ENCODE measurements around the gene SMIM13.

Gene SMIM13

DNA sequence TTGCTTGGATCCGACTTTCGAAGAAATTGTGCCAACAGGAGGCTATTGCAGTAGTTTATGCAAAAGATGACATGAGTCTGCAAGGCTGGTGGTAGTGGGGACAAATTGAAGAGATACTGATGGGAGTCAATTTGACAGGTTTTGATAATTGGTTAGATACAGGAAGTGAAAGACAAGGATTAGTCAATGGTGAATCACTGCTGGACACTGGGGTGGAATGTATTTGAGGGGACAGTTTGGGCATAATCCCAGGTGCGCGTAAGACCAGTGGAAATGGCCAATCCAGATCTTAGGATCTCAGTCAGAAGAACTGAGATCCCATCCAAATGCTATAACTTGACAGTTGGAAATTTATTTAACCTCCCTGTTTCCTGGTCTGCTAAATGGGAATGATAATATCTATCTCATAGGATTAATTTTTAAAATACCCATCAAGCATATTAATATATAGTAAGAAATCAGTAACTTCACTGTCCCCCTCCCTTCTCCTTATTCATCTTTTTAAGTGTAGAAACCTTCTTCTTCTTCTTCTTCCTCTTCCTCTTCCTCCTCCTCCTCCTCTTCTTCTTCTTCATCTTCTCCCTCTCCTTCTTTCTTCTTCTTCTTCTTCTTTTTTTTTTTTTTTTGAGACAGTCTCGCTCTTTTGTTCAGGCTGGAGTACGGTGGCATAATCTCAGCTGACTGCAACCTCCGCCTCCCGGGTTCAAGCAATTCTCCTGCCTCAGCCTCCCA, 48.8 kb downstream of the SMIM13 start:
- intact Hi-C loops (cut with DNase I), result loop anchor here (5.0 kb wide), 1 partner anchor 355 kb away; no protein-coding TSS in a partner anchor
- no peak for DNase-seq

DNA sequence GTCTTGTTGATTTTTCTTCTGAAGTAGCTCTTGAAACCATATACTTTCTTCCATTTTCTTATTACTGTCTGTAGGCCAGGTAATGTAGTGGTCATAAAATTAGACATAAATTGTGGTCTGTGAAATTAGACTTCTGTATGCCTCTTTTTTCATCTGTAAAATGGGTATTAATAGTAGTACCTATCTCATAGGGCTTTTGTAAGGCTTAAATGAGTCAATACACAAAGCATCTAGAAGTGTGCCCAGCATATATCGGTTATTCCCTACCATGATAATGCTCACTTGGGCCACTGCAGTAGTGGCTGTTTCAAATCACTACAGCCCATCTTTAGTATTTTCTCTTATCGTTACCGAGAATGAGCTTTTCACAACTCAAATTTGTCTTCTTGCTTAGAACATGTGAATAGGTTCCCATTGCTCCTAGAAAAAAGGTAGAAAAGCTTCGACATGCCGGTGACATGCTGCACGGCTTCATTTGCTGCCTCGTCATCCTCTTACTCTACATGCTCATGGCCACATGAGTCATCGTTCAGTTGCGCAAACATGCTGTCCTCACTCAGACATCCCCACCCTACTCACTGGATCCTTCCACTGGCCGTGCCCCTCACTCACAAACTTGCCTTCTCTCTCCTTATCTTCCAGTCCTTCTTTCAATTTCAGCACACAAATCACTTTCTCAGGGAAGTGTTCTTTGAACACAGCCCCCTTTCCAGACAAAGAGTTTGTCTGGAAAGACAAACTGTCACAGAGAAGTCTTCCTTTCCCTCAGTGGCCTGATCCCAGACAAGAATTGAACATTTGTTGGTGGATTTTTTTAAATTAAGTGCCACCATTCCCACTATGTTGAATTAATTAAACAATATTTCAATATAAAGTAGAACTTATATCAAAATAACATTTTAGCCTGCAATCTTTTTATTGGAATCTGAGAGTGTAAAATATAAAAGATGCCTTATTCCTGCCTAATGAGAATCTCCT, 50.0 kb downstream of the SMIM13 start:
- peak in 8 of 42 donors; percentile 13 to 67 (median 20) for DNase-seq

DNA sequence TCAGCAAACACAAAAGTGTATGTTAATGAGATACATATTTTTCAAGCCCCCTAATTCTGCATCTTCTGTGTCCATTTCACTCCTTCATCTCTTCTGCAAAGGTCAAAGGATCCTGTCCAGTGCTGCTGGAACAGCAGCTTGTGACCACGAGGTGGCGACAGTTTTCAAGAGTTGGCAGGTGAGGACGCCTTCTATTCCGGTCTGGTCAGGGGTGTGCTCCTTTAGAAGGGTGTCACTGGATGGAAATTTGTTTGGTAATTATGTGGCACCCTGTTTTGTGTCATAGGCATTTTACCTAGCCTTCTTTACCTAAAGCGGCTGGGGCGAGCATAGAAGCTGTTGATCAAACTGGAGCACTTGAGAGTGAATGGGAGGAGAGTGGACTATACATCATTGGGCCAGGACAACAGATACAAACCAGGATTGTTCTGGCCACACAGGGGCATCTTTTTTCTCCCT, 50.8 kb downstream of the SMIM13 start:
- intact Hi-C loops (cut with DNase I), result loop anchor here (5.0 kb wide), 1 partner anchor 353 kb away; no protein-coding TSS in a partner anchor
- DNase-seq, result peak; percentile 46 to 94 (median 82)

More for the DNA sequence above, 50.0 kb downstream of the SMIM13 start:
- intact Hi-C loops (cut with DNase I), result loop anchor here (5.0 kb wide), 1 partner anchor 354 kb away; no protein-coding TSS in a partner anchor

DNA sequence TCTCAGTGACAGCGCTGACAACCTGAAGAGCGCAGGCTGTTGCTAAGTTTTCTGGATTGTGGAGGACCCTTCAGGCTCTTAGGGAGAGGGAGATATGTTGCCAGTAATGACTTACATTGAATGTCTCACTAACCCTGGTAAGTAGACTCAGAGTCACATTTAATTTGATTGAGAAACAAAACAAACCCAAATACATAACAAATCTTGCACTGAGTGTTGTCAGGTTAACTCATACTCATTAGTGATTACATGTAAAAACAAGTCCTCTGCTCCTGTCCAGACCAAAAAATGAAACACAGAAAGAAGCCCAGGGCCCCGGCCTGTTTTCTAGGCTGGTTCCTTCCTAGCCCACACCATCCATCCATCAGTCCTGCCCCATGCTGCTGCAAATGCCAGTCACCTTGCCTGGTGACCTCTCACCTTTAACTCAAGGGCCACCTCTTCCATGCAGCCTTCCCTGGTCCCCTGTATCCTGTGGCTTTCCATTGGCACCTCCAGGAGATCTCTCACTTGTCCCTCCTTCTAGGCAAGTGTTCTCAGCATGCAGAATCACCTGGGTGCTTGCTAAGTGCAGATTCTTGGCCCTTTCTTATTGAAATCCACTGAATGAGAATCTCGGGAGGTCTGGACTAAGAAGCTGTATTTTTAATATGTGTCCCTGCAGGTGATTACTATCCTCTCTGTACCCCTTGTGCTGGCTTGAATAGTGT, 52.6 kb downstream of the SMIM13 start:
- intact Hi-C loops (cut with DNase I), result no loop called here
- DNase-seq, result no peak

DNA sequence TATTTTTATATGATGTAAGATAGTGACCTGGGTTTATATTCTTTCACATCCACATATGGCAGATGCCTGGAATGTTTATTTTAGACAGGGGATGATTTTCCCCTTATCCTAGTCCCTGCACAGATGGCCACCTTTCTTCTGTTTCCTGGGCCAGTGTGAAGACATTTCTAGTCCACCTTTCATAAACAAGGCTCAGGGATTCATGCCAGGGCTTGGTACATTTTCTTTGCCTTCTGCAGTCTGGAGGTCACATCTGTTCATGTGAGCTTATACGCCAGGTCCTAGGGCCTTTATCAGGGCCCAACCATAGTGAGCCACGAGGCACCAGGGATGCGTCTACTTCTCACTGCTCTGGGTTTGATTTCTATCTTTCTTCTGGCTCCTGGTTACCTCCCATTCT, 55.9 kb downstream of the SMIM13 start:
- no peak for DNase-seq
- intact Hi-C loops (cut with DNase I), result no loop called here

DNA sequence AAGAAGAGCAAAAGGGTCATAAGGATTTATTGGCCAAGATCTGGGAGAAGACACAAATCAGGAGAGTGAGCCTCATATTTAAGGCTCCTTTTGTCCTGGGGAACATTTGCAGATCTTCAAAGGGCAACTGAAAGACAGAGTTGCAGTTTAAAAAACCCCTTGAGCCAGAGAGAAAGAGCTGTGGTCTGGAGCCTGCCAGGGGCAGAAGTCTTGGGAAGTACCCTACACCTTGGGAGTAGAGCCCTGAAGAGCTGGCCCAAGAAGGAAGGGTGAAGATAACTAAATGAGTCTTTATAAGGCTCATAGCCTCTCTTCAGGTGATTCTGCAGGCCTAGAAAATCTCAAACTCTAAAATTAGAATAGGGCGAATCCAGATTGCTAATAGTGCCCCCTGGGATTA, 57.9 kb downstream of the SMIM13 start:
- intact Hi-C loops (cut with DNase I), result no loop called here
- DNase-seq, result no peak

DNA sequence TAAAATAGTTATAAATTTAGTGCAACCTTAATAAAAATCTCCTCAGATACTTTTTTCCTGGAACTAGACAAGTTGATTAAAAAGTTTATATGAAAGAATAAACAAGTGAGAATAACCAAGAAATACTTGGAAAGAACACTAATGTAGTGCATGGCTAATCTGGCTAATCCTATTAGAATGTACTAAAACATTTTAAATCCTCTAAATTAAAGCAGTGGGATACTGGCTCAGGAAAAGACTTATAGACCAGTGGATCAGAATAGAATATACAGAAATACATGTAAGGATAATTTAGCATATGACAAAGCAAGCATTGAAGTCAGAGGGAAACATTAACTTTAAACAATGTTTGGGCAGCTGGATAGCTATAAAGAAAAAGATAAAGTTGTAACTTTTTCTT, 58.9 kb downstream of the SMIM13 start:
- intact Hi-C loops (cut with DNase I), result no loop called here
- DNase-seq, result no peak

DNA sequence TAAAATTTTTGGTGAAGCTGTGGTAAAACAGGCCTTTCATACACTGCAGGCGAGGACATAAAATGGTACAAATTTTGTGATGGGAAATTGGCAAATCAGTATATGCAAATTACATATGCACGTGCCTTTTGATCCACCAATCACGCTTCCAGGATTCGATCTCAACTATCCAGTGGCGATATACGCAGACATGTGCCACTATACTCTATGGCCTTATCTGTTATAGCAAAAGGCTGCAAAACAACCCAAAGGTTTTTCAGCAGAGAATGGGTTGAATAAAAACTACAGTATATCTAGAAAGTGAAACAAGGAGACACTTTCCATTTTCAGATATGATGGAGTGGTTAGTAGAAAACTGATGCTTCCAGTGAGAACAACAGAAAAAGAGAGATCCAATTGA, 59.8 kb downstream of the SMIM13 start:
- intact Hi-C loops (cut with DNase I), result no loop called here

DNA sequence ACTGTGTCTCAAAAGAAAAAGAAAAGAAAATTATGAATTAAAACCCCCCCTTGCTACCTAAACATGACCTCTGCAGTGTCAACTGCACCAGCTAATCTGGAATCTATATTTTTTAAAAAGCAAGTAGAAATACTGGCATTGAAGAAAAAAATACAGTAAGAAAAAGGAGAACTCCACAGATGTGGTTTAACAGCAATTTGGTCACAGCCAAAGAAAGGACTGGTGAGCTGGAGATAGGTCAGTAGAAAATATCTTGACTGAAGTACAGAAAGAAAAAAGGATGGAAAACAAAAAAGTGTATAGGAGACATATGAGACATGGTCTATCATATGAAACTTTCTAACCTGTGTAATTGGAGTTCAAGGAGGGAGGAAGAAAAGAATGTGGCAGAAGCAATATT, 62.0 kb downstream of the SMIM13 start:
- no peak for DNase-seq
- intact Hi-C loops (cut with DNase I), result no loop called here

More for the DNA sequence above, 59.8 kb downstream of the SMIM13 start:
- no peak for DNase-seq

DNA sequence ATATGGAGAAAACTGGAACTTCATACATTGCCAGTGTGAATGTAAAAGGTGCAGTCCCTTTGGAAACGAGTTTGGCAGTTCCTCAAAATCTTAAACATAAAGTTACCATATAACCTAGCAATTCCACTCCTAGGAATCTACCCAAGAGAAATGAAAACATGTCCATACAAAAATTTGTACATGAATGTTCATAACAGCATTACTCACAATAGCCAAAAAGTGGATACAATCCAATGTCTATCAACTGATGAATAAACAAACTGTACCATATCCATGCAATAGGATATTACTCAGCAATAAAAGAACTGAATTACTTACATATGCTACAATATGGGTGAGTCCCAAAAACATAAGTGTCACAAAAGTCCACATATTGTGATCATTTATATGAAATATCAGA, 66.6 kb downstream of the SMIM13 start:
- intact Hi-C loops (cut with DNase I), result no loop called here
- no peak for DNase-seq

DNA sequence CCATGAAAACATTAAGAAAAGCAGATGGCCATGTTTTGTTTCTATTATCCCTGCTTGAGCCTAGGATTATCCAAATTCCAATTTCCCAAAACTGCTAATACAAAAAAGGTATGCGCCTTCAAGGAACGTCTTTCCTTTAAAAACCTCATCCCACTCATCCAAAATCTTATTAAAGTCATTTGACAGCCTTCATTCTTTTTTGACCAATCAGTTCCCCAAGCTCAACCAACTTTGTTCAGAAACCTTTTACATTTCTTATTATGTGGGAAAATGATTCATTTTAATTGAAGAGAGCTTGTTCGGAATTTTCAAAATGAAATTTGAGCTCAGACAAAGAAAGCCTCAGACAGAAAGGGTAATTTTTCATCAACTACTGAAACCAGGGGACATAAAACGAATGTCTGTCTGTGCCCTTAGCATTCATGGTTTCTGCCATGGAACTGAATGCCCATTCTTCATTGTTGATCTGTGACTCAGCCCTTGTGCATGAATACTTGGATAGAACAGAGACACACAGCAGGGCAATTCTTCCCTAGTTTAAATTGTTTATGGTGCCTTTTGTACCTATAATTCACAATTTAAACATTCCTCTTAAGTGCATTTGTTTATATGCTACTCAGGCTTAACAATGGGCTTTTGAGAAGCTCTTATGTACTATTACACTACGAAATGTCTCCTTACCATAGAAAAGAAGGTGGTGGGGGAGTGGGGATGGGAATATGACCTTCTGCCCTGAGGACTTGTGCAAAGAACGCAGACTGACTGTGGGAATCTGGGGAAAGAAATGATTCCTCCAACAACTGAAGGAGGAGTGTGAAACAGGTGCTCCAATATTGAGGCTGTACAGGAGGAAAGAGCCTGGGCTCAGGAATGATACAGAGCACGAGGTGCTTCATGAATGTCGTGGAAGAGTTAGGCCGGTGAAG, 67.7 kb downstream of the SMIM13 start:
- peak in 18 of 42 donors; percentile 17 to 81 (median 48) for DNase-seq
- intact Hi-C loops (cut with DNase I), result no loop called here

DNA sequence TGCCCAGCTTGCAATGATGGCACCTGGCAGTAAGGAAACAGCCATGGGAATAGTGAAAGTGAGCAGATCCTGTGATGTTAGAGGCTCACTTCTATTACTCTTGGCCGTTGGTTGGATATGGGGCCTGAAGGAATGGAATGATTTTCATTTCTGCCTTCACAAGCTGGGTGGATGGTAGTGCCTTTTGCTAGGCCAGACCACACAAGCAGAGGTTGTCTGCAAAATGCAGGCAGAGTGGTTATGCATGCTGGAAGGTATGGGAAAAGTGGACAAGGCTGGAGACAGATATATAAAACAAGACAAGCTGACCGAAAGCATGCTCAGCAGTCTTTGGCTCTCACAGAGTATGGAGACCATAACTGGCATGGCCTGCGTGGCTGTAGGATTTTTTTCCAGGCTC, 68.6 kb downstream of the SMIM13 start:
- intact Hi-C loops (cut with DNase I), result no loop called here
- no peak for DNase-seq

DNA sequence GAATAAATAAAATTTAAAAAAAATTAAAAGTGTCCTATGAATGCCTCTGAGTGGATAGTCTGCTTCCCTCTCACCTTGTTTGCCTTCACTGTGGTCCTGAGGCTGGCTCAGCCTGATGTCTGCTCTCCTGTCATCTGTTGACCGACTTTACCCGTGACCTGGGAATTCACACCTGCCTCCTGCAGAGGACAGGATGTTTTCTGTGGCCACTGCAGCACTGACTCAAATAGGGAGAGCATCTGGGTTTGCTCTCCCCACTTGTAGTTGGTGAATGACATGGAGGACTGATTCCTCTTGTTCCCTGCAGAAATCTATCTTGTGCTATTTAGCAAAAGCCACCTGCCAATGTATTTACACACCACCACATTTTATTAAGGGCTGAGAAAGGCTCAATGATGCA, 70.3 kb downstream of the SMIM13 start:
- intact Hi-C loops (cut with DNase I), result no loop called here
- no peak for DNase-seq

DNA sequence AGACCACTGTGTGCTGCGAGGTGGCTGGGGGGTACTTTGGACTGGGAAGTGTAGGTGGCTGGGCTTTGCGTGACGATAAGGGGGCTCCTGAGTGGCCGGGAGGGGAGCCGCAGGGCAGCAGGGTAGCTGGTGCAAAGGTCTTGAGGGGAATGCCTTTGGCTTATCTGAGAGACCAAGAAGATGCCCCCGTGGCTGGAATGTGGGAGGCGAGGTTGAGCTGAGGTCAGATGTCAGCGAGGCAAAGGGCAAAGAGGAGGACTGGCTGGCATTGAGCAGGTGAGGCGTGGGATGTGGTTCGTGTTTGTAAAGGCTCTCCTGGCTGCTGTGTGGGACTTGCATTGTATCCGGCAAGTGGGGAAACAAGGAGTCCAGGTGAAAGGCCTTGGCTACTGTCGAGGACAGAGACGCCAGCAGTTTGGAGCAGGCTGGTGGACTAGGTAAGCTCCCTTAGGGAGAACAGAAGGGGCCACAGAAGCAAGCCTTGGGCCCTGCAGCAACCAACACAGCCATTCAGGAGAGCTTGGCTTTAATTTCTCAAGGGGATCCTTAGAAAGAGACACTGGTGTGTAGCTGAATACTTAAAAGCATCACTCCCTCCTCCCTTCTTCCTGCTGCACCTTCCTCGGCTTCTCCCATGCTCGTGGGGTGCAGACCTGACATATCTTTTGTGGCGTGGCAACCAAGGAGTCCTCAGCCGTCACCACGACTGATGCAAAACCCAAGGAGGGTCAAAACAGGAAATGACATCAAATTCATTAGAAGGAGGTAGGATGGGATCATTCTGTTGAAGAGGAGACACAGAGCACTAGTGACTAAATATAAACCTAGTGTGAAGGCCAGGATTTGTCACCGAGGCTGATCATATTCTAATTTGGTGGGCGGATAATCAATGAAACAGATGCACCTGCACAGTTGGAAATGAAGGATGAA, 71.3 kb downstream of the SMIM13 start:
- intact Hi-C loops (cut with DNase I), result no loop called here
- DNase-seq, result no peak

DNA sequence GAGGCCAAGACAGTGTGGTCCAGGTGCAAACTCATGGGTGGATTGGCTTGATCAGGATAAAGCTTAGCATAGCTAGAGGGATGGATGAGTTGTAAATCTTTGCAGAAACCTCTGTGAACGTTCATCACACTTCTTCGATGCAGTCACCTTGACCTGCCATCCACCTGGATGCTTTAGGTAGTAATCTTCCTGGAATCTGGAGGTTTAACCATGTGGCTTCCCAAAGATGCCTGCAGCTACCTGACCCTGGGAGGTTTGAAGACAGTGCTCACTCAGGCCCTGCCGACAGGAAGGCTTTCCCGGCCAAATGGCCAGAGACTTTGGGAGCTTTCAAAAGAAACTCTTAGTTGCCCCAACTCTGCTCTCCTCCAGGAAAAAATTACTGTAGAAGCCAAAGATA, 73.3 kb downstream of the SMIM13 start:
- no peak for DNase-seq
- intact Hi-C loops (cut with DNase I), result no loop called here

DNA sequence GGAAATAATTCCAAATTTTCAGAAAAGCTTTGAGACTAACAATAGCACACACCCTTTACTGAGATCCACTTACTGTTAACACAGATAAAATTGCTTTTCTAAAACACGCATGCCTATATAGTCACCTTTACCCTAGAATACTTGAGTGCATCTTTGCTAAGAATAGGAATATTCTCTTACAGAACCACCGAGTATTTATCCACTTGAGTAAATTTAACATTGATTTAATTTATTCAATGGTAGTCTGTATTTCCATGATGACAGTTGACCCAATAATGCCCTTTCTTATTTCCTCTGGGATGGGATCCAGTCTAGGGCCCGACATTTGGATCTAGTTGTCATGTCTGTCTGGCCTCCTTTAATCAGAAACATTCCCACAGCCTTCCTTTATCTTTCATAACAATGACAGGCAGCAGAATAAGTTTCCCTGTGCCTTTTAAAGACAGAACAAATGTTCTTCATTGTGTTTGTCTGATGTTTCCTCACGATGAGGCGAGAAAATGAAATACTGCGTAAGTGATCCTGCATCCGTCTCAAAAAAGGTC, 74.5 kb downstream of the SMIM13 start:
- no peak for DNase-seq
- intact Hi-C loops (cut with DNase I), result no loop called here

DNA sequence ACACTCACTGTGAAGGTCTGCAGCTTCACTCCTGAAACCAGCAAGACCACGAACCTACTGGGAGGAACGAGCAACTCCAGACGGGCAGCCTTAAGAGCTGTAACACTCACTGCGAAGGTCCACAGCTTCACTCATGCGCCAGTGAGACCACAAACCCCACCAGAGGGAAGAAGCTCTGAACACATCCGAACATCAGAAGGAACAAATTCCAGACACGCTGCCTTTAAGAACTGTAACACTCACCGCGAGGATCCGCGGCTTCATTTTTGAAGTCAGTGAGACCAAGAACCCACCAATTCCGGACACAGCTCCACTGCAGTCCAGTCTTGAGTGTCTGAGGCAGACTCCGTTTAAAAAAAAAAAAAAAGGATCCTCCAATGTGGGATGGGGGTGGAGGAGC, 78.3 kb downstream of the SMIM13 start:
- intact Hi-C loops (cut with DNase I), result no loop called here
- no peak for DNase-seq

Data from head of caudate nucleus (tissue), 42 donors.